HL-60 (cell line): Measurements from ENCODE around the gene SDHD.

Experiments
- CTCF ChIP-seq: IDR thresholded peaks from one replicate; pipeline ENCODE4 v1.5.1; 2011; ENCODE audit warnings: low read length, control low read depth, inconsistent platforms; ENCODE audit not compliant: insufficient read depth
- REST ChIP-seq: IDR thresholded peaks from 2 replicates; pipeline ENCODE4 v1.6.1; 2012; ENCODE audit warnings: low read depth; ENCODE audit not compliant: insufficient replicate concordance

DNA sequence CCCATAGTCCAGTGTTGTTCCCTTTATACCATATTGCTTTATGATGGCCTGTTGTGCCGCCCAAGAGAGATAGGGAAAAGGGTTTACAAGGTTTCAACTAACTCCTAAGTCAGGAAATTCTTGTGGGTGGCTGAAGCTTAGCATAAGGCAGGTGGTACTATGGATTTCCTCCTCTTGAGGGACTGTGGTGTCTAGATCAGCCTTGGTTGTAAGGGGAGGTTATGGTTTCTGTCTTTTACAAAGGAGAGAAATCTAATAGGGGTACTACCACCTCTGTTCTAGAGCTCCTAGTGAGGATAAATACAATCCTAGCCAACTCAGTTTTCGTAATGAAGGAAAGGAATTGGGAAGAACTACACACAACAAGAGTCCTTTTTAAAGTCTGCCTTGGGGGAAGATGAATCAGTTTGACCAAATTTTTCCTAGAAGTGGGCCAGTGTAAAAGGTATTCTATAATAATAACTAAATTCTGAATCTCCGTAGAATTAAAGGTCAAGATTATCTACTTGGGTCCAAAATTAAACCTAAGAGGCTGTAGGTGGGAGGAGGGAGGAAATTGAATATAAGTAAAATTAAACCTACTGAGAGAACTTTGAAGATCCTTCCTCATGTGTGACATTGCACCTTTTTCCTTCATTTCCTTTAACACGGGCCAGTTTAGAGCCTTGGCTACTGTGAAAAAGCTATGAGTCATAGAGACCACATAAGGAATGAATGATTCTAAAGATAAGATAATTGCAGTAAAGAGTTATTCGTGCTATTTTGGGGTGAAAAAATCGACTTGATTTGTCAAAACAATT lies 44.3 kb upstream of the SDHD start:
- TF ChIP-seq CTCF (no peak), REST (no peak)
